HCT116 (cell line): ENCODE data around the gene GMEB2. TPM values are rescaled to one million over a fixed set of nuclear protein-coding genes. Genes with fewer than 3 reads are reported as not detected.

ENCODE experiments used
- ATAC-seq: fragments of 200-7000 bp; cut with Tn5 transposase; 2 replicates; pipeline ENCODE4 v1.9.1; 2020; ENCODE audit warnings: mild to moderate bottlenecking, moderate library complexity
- BruUV-seq: library from RNA; stranded (reverse); fragments of 400-500 nt; replicated peaks from 2 replicates; lab custom pipeline; 2021; lab: Mats Ljungman, UMichigan
- CTCF ChIA-PET: fragments of 300-600 bp; sonication (Branson Sonifier 250); formaldehyde crosslinking; loops from one replicate; lab custom pipeline; 2021; ENCODE audit warnings: antibody characterized with exemption; lab: Charles Lee
- POLR2A ChIA-PET: fragments of 300-600, 350-600 bp; sonication (Branson Sonifier 250); formaldehyde crosslinking; loops from one replicate; lab custom pipeline; 2021; ENCODE audit warnings: antibody characterized with exemption; lab: Charles Lee
- RAD21 ChIA-PET, 2 experiments: fragments of 300-600 bp; sonication (Branson Sonifier 250); formaldehyde crosslinking; loops; one replicate each; lab custom pipeline; 2023; ENCODE audit warnings: low total read pairs in 2 of 2; ENCODE audit not compliant: uncharacterized antibody in 2 of 2, unreplicated experiment in 2 of 2, low non-redundant PET in 1 of 2; lab: Charles Lee
- DNase-seq: peaks from one replicate; pipeline ENCODE4 v3.0.0-alpha.2; 2010; ENCODE audit warnings: low read depth, low spot score
- H2AFZ ChIP-seq: fragments of 200-600 bp; shearing (Covaris generic), sonication (generic); 2 replicates; pipeline ENCODE4 v1.6.1; 2017; ENCODE audit warnings: low read depth, mixed run types, mixed read lengths, antibody characterized with exemption, low read length; ENCODE audit not compliant: poor library complexity, severe bottlenecking
- H3K27ac ChIP-seq: 2 replicates; pipeline ENCODE4 v1.5.1; 2012; ENCODE audit warnings: low read depth, low read length
- H3K27me3 ChIP-seq: fragments of 200-600 bp; sonication (generic); 2 replicates; pipeline ENCODE4 v1.6.1; 2016; ENCODE audit warnings: mixed run types, low read length, mixed read lengths; ENCODE audit not compliant: insufficient read depth
- H3K36me3 ChIP-seq, 2 experiments: fragments of 200-500 bp in 1 of 2; fragments of 200-600 bp in 1 of 2; sonication (Bioruptor generic) in 1 of 2; sonication (generic) in 1 of 2; 2 replicates each; pipeline versions ENCODE4 v1.5.1 to v1.6.1; 2014 to 2016; ENCODE audit warnings: low read length in 2 of 2, inconsistent platforms in 1 of 2, mixed read lengths in 1 of 2, mixed run types in 1 of 2; ENCODE audit not compliant: insufficient read depth in 2 of 2, control insufficient read depth in 1 of 2
- H3K4me1 ChIP-seq, 2 experiments: fragments of 200-600 bp in 1 of 2; sonication (generic) in 1 of 2; 2 replicates each; pipeline versions ENCODE4 v1.5.1 to v1.6.1; 2012 to 2017; ENCODE audit warnings: low read length in 2 of 2, inconsistent platforms in 1 of 2, mild to moderate bottlenecking in 1 of 2, mixed read lengths in 1 of 2, mixed run types in 1 of 2, moderate library complexity in 1 of 2; ENCODE audit not compliant: insufficient read depth in 2 of 2, control insufficient read depth in 1 of 2
- H3K4me2 ChIP-seq: fragments of 200-600 bp; sonication (generic); 2 replicates; pipeline ENCODE4 v1.6.1; 2017; ENCODE audit warnings: mixed run types, low read length, mixed read lengths
- H3K4me3 ChIP-seq, 2 experiments: fragments of 200-600 bp in 1 of 2; sonication (generic) in 1 of 2; replicated peaks in 1 of 2; 2 replicates each; pipeline ENCODE4 v1.5.1; 2011 to 2016; ENCODE audit warnings: low read length in 2 of 2, control low read depth in 1 of 2, low read depth in 1 of 2, mild to moderate bottlenecking in 1 of 2, mixed read lengths in 1 of 2, mixed run types in 1 of 2
- H3K79me2 ChIP-seq: fragments of 200-600 bp; sonication (generic); 2 replicates; pipeline ENCODE4 v1.6.1; 2017; ENCODE audit warnings: mild to moderate bottlenecking, mixed run types, low read length, moderate library complexity, mixed read lengths; ENCODE audit not compliant: insufficient read depth
- H3K9ac ChIP-seq: fragments of 200-600 bp; sonication (generic); 2 replicates; pipeline ENCODE4 v1.6.1; 2016; ENCODE audit warnings: low read length, mixed read lengths
- H3K9me2 ChIP-seq: fragments of 200-600 bp; sonication (generic), shearing (Covaris generic); 2 replicates; pipeline ENCODE4 v1.6.1; 2017; ENCODE audit warnings: mixed run types, mild to moderate bottlenecking, moderate library complexity; ENCODE audit not compliant: insufficient read depth
- H3K9me3 ChIP-seq, 2 experiments: fragments of 200-500 bp in 1 of 2; fragments of 200-600 bp in 1 of 2; sonication (Bioruptor generic) in 1 of 2; sonication (generic) in 1 of 2; 2 replicates each; pipeline ENCODE4 v1.6.1; 2014 to 2017; ENCODE audit warnings: low read length in 2 of 2, mixed read lengths in 2 of 2, inconsistent platforms in 1 of 2, low read depth in 1 of 2, mild to moderate bottlenecking in 1 of 2, mixed run types in 1 of 2, moderate library complexity in 1 of 2; ENCODE audit not compliant: control insufficient read depth in 1 of 2, insufficient read depth in 1 of 2
- H4K20me1 ChIP-seq: fragments of 200-600 bp; sonication (generic), shearing (Covaris generic); 2 replicates; pipeline ENCODE4 v1.6.1; 2017; ENCODE audit warnings: mixed run types, mild to moderate bottlenecking, moderate library complexity; ENCODE audit not compliant: insufficient read depth
- CBX3 ChIP-seq: IDR thresholded peaks from 2 replicates; pipeline ENCODE4 v1.6.1; 2012; ENCODE audit warnings: low read depth
- CEBPB ChIP-seq: IDR thresholded peaks from 2 replicates; pipeline ENCODE4 v1.6.1; 2012; ENCODE audit warnings: low read depth
- EZH2phosphoT487 ChIP-seq: fragments of 200-600 bp; IDR thresholded peaks from 2 replicates; pipeline ENCODE4 v1.6.1; 2018; ENCODE audit warnings: antibody characterized with exemption, borderline replicate concordance
- FOSL1 ChIP-seq: IDR thresholded peaks from 2 replicates; pipeline ENCODE4 v1.6.1; 2012; ENCODE audit warnings: low read depth
- JUND ChIP-seq: IDR thresholded peaks from 2 replicates; pipeline ENCODE4 v1.6.1; 2012
- MAX ChIP-seq: IDR thresholded peaks from 2 replicates; pipeline ENCODE4 v1.6.1; 2012
- POLR2AphosphoS5 ChIP-seq: IDR thresholded peaks from 2 replicates; pipeline ENCODE4 v1.6.1; 2011; ENCODE audit warnings: mild to moderate bottlenecking, low read depth, low read length, moderate library complexity
- RAD21 ChIP-seq: IDR thresholded peaks from 2 replicates; pipeline ENCODE4 v1.6.1; 2012; ENCODE audit warnings: low read depth, mild to moderate bottlenecking
- SP1 ChIP-seq: IDR thresholded peaks from 2 replicates; pipeline ENCODE4 v1.6.1; 2012; ENCODE audit warnings: low read depth
- YY1 ChIP-seq: IDR thresholded peaks from 2 replicates; pipeline ENCODE4 v1.6.1; 2011; ENCODE audit warnings: low read length, low read depth, moderate library complexity, mild to moderate bottlenecking; ENCODE audit not compliant: insufficient replicate concordance; ENCODE audit errors: extremely low read depth
- ZNF274 ChIP-seq: fragments of 200-500 bp; sonication (Bioruptor generic); IDR thresholded peaks from 2 replicates; pipeline ENCODE4 v1.6.1; 2014; ENCODE audit warnings: mild to moderate bottlenecking, low read depth, low read length, inconsistent platforms
- intact Hi-C: fragments of 100-400 bp; cut with micrococcal nuclease; formaldehyde crosslinking; loops from 2 replicates; pipeline ENCODE4 v1.10.0; 2022
- total RNA-seq: library from RNA; stranded (reverse); gene quantifications from one replicate; pipeline ENCODE4 v1.2.1, GENCODE V29; 2021; ENCODE audit not compliant: unreplicated experiment

GMEB2 gene
- total RNA-seq, 1 experiment from 2014 or later: 13.9 TPM

- no peaks in the 10 kb centered on the region for H3K9me2 ChIP-seq
- no peaks in the 10 kb centered on the region for H3K9me3 ChIP-seq
- H3K27ac ChIP-seq: peak overlapping the region; percentile 73
- TF ChIP-seq CEBPB (no peak), MAX (no peak), JUND (no peak), EZH2phosphoT487 (no peak), RAD21 (no peak), FOSL1 (no peak), ZNF274 (no peak), CBX3 (no peak), YY1 (no peak)
- H4K20me1 ChIP-seq: no peaks in the 10 kb centered on the region
- H3K79me2 ChIP-seq: peaks cover 38% of the 10 kb centered on the region
- TSS peak; percentile 74 for BruUV-seq
- intact Hi-C loops: no loop called here
- DNase-seq: no peak
- H3K9ac ChIP-seq: peak overlapping the region; percentile 82
- POLR2A ChIA-PET: interaction anchor here (1.2 to 1.5 kb wide), 4 partner anchors 25 to 207 kb away, joined by 3 to 14 read pairs (median 6); no protein-coding TSS in a partner anchor
- RAD21 ChIA-PET: interaction anchor here in 1 of 2 experiments (1.3 kb wide), 1 partner anchor 25 kb away, joined by 5 read pairs; no protein-coding TSS in a partner anchor
- no peak overlapping the region for H2AFZ ChIP-seq
- H3K4me3 ChIP-seq: peak overlapping the region; percentile 82 to 99
- H3K4me1 ChIP-seq: peaks cover 16 to 41% of the 10 kb centered on the region in 2 experiments
- peaks cover 3 to 6% of the 10 kb centered on the region in 2 experiments; a peak in 3 of 4 replicates for H3K36me3 ChIP-seq
- no peak for ATAC-seq
- CTCF ChIA-PET: no interaction called here
- H3K4me2 ChIP-seq: peak overlapping the region; percentile 97
- no peaks in the 10 kb centered on the region for H3K27me3 ChIP-seq
Observed at GRCh38 chr20:63657260-63657936, 30.5 kb upstream of the GMEB2 start.

GRCh38 chr20:63656451-63656850 lies 29.6 kb upstream of the GMEB2 start:
- DNase-seq (no peak), ATAC-seq (no peak)
- no peak overlapping the region for H3K9ac ChIP-seq
- no peaks in the 10 kb centered on the region for H3K9me2 ChIP-seq
- peaks cover 23 to 49% of the 10 kb centered on the region in 2 experiments for H3K4me1 ChIP-seq
- H3K36me3 ChIP-seq: no peaks in the 10 kb centered on the region
- TF ChIP-seq SP1 (no peak), POLR2AphosphoS5 (no peak), JUND (no peak)
- no peaks in the 10 kb centered on the region for H4K20me1 ChIP-seq
- H3K4me3 ChIP-seq: no peak overlapping the region
- RAD21 ChIA-PET: no interaction called here
- no TSS peak for BruUV-seq
- POLR2A ChIA-PET: no interaction called here
- intact Hi-C loops: no loop called here
- peak overlapping the region; percentile 31; the same call in 1 of the 2 replicates for H3K27ac ChIP-seq
- CTCF ChIA-PET: no interaction called here
- peaks cover 40% of the 10 kb centered on the region for H3K79me2 ChIP-seq
- no peaks in the 10 kb centered on the region for H3K9me3 ChIP-seq
- H2AFZ ChIP-seq: no peak overlapping the region
- H3K4me2 ChIP-seq: no peak overlapping the region
- no peaks in the 10 kb centered on the region for H3K27me3 ChIP-seq
